ENCODE results near the gene EDA. TPM values are rescaled to one million over a fixed set of nuclear protein-coding genes. Genes with fewer than 3 reads are reported as not detected.

EDA gene
- total RNA-seq, 4 donors from 2014 or later: 0.51 to 3.3 (median 1.3) TPM

DNA sequence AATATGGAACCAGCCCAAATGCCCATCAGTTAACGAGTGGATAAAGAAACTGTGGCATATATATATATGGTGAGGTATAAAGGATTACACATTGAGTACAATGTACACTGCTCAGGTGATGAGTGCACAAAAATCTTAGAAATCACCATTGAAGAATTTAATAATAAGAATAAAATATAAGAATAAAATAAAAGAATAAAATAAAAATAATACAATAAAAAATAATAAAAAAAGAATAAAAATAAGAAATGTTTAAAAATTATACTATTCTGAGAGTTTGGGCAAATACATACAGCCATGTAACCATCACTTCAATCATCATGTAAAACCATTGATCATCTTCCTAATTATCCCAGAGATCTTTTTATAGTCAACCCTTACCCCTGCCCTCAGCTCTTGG, 260.3 kb downstream of the EDA start:
- intact Hi-C loops (cut with DNase I; ENCODE audit: low total_unique reads): no loop called here
- no peaks in the 10 kb centered on the region for H3K27me3 ChIP-seq
- H3K4me1 ChIP-seq: no peaks in the 10 kb centered on the region
- no peak overlapping the region for H3K4me3 ChIP-seq
- H3K9me3 ChIP-seq: no peaks in the 10 kb centered on the region
- H3K36me3 ChIP-seq: no peaks in the 10 kb centered on the region
- no peak overlapping the region for H3K27ac ChIP-seq
- no peak for TF ChIP-seq POLR2A (IDR thresholded peaks at IDR 0.05)
- TF ChIP-seq, protein P1, sequence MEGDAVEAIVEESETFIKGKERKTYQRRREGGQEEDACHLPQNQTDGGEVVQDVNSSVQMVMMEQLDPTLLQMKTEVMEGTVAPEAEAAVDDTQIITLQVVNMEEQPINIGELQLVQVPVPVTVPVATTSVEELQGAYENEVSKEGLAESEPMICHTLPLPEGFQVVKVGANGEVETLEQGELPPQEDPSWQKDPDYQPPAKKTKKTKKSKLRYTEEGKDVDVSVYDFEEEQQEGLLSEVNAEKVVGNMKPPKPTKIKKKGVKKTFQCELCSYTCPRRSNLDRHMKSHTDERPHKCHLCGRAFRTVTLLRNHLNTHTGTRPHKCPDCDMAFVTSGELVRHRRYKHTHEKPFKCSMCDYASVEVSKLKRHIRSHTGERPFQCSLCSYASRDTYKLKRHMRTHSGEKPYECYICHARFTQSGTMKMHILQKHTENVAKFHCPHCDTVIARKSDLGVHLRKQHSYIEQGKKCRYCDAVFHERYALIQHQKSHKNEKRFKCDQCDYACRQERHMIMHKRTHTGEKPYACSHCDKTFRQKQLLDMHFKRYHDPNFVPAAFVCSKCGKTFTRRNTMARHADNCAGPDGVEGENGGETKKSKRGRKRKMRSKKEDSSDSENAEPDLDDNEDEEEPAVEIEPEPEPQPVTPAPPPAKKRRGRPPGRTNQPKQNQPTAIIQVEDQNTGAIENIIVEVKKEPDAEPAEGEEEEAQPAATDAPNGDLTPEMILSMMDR (IDR thresholded peaks at IDR 0.05 in 4 of 5, conservative IDR thresholded peaks at IDR 0.05 in 1 of 5): no peak
- ATAC-seq (no peak), DNase-seq (no peak)
- in situ Hi-C loops (cut with MboI; ENCODE audit: low sequenced_read_pairs in 4 of 4): no loop called here

DNA sequence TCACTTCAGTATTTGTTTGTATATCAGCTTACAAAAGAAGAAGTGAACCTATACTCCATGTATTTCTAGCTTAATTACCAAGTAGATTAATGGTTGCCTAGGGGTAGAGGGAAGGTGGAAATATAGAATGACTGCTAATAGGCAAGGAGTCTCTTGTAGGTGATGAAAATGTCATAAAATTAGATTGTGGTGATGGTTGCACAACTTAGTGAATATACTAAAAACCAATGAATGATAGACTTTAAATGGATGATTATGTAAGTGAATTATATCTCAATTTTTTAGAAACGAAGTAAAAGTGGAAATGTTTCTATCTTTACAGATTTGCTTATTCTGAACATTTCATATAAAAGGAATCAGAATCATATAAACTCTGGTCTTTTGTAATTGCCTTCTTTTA, 268.3 kb downstream of the EDA start:
- Histone ChIP-seq H3K4me3 (no peak overlapping the region), H3K9me3 (no peaks in the 10 kb centered on the region), H3K36me3 (no peaks in the 10 kb centered on the region), H3K4me1 (no peaks in the 10 kb centered on the region), H3K27ac (no peak overlapping the region), H3K27me3 (no peaks in the 10 kb centered on the region)
- no peak for TF ChIP-seq POLR2A (IDR thresholded peaks at IDR 0.05)
- TF ChIP-seq, protein P1 (IDR thresholded peaks at IDR 0.05 in 4 of 5, conservative IDR thresholded peaks at IDR 0.05 in 1 of 5): no peak
- in situ Hi-C loops (cut with MboI; ENCODE audit: low sequenced_read_pairs in 4 of 4): no loop called here
- DNase-seq (no peak), ATAC-seq (no peak)
- intact Hi-C loops (cut with DNase I; ENCODE audit: low total_unique reads): no loop called here

DNA sequence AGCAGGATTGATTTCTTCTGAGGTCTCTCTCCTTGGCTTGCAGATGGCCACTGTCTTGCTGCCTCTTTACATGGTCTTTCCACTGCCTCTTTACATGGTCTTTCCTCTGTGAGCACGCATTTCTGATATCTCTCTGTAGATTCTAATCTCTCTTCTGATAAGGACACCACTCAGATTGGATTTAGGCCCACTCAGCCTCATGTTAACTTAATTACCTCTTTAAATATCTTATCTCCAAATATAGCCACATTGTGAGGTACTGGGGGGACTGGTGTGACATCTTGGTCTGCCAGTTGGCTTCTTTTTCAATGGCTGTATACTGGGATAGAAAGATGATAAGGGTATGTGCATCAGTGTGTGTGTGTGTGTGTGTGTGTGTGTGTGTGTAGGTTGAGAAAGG, 280.1 kb downstream of the EDA start:
- no peaks in the 10 kb centered on the region for H3K9me3 ChIP-seq
- intact Hi-C loops (cut with DNase I; ENCODE audit: low total_unique reads): no loop called here
- H3K36me3 ChIP-seq: no peaks in the 10 kb centered on the region
- H3K27me3 ChIP-seq: no peaks in the 10 kb centered on the region
- TF ChIP-seq, protein P1 (IDR thresholded peaks at IDR 0.05 in 4 of 5, conservative IDR thresholded peaks at IDR 0.05 in 1 of 5): no peak
- no peak for TF ChIP-seq POLR2A (IDR thresholded peaks at IDR 0.05)
- no peaks in the 10 kb centered on the region for H3K4me1 ChIP-seq
- no peak for DNase-seq
- H3K27ac ChIP-seq: no peak overlapping the region
- no peak overlapping the region for H3K4me3 ChIP-seq
- in situ Hi-C loops (cut with MboI; ENCODE audit: low sequenced_read_pairs in 4 of 4): no loop called here
- no peak for ATAC-seq

DNA sequence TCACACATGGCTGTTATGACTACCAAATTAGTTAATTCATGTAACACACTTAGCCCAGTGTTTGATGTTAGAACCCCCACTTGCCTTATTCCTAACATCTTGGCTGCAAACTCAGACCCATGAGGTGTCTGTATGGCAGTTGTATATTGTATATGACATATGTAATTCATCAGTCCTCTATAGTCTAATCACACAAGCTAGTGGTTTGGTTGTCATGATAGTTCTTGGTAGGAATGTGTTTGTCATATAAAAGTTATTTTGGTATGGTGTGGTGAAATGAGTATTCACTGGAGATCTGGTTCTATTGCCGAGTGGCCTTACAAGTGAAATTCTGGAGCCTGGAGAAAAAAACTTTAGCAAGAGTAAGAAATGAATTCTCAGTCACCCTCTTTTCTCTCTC, 284.6 kb downstream of the EDA start:
- DNase-seq: no peak
- in situ Hi-C loops (cut with MboI; ENCODE audit: low sequenced_read_pairs in 4 of 4): no loop called here
- no peak for ATAC-seq
- Histone ChIP-seq H3K36me3 (no peaks in the 10 kb centered on the region), H3K9me3 (no peaks in the 10 kb centered on the region), H3K4me1 (no peaks in the 10 kb centered on the region), H3K27me3 (no peaks in the 10 kb centered on the region), H3K4me3 (no peak overlapping the region), H3K27ac (no peak overlapping the region)
- intact Hi-C loops (cut with DNase I; ENCODE audit: low total_unique reads): no loop called here
- TF ChIP-seq, protein P1 (IDR thresholded peaks at IDR 0.05 in 4 of 5, conservative IDR thresholded peaks at IDR 0.05 in 1 of 5): no peak
- no peak for TF ChIP-seq POLR2A (IDR thresholded peaks at IDR 0.05)

DNA sequence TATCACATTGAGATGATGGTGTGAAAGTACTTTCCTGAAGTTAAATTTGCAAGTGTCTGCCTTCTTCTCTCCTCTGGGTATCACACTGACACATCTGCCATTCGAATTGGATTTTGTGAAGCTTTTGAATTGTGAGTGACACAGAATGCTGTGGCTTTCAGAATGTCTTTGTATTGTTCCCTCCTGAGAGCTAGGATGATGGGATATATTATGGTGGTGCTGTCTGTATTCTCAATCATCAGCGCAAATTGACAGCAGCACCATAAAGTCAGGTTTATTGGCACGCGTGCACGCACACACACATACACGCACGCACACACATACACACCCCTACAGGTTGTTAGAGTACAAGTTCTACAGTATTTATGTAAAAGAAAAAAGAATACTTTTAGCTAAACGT, 290.5 kb downstream of the EDA start:
- Histone ChIP-seq H3K27me3 (no peaks in the 10 kb centered on the region), H3K4me3 (no peak overlapping the region), H3K36me3 (no peaks in the 10 kb centered on the region), H3K27ac (no peak overlapping the region), H3K4me1 (no peaks in the 10 kb centered on the region), H3K9me3 (no peaks in the 10 kb centered on the region)
- ATAC-seq: no peak
- TF ChIP-seq, protein P1 (IDR thresholded peaks at IDR 0.05 in 4 of 5, conservative IDR thresholded peaks at IDR 0.05 in 1 of 5): no peak
- no peak for TF ChIP-seq POLR2A (IDR thresholded peaks at IDR 0.05)
- in situ Hi-C loops (cut with MboI; ENCODE audit: low sequenced_read_pairs in 4 of 4) (no loop called here), intact Hi-C loops (cut with DNase I; ENCODE audit: low total_unique reads) (no loop called here)
- no peak for DNase-seq

All from gastrocnemius medialis (tissue), 4 donors.